ENCODE results near the gene NR6A1.

The NR6A1 gene

DNA sequence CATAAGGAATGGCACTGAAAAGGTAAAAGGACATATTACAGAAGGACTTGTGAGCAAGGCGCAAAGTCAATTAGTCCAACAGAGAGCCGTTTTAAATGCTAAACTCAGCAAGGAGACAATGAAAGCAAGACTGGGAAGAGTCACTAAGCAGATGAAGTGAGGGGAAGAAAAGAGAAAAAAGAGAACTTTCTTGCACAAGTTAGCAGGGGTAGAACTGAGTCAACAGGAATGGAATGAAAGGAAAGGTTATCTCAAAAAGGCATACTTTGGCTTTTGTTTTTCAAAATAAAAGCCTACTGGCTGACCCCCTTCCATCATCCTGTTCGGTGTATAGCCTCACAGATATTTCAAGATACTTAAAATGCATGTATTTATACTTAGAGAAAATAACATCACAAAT is 75.0 kb downstream of the NR6A1 start:
- Histone ChIP-seq H3K36me3 (no peaks in the 10 kb centered on the region), H3K9me3 (no peaks in the 10 kb centered on the region), H3K4me3 (no peak overlapping the region), H3K27me3 (no peaks in the 10 kb centered on the region), H3K4me1 (no peaks in the 10 kb centered on the region), H3K27ac (no peak overlapping the region)
- TF ChIP-seq, protein P1, sequence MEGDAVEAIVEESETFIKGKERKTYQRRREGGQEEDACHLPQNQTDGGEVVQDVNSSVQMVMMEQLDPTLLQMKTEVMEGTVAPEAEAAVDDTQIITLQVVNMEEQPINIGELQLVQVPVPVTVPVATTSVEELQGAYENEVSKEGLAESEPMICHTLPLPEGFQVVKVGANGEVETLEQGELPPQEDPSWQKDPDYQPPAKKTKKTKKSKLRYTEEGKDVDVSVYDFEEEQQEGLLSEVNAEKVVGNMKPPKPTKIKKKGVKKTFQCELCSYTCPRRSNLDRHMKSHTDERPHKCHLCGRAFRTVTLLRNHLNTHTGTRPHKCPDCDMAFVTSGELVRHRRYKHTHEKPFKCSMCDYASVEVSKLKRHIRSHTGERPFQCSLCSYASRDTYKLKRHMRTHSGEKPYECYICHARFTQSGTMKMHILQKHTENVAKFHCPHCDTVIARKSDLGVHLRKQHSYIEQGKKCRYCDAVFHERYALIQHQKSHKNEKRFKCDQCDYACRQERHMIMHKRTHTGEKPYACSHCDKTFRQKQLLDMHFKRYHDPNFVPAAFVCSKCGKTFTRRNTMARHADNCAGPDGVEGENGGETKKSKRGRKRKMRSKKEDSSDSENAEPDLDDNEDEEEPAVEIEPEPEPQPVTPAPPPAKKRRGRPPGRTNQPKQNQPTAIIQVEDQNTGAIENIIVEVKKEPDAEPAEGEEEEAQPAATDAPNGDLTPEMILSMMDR (IDR thresholded peaks at IDR 0.05): no peak
- DNase-seq: no peak
- intact Hi-C loops (cut with DNase I; ENCODE audit: low total_unique reads): no loop called here

DNA sequence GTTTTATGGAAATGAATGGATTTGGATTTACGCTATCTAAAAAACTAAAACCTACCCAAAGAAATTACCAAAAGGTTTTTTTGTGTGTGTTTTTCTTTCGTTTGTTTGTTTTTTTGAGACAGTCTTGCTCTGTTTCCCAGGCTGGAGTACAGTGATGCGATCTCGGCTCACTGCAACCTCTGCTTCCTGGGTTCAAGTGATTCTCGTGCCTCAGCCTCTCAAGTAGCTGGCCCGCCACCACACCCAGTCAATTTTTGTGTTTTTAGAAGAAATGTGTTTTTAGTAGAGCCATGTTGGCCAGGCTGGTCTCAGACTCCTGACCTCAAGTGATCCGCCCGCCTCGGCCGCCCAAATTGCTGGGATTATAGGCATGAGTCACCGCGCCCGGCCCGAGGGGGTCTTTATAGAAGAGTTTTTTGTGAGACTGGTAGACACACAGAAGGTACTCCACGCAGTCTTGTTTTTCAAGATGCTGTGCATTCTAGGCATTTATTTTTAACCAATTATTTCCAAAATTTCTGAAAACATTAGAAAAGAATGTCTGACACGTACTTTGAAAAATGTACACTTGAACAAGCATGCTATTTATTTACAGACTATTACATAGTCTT is 75.7 kb downstream of the NR6A1 start:
- H3K27ac ChIP-seq: no peak overlapping the region
- TF ChIP-seq, protein P1 (IDR thresholded peaks at IDR 0.05): no peak
- intact Hi-C loops (cut with DNase I; ENCODE audit: low total_unique reads): no loop called here

DNA sequence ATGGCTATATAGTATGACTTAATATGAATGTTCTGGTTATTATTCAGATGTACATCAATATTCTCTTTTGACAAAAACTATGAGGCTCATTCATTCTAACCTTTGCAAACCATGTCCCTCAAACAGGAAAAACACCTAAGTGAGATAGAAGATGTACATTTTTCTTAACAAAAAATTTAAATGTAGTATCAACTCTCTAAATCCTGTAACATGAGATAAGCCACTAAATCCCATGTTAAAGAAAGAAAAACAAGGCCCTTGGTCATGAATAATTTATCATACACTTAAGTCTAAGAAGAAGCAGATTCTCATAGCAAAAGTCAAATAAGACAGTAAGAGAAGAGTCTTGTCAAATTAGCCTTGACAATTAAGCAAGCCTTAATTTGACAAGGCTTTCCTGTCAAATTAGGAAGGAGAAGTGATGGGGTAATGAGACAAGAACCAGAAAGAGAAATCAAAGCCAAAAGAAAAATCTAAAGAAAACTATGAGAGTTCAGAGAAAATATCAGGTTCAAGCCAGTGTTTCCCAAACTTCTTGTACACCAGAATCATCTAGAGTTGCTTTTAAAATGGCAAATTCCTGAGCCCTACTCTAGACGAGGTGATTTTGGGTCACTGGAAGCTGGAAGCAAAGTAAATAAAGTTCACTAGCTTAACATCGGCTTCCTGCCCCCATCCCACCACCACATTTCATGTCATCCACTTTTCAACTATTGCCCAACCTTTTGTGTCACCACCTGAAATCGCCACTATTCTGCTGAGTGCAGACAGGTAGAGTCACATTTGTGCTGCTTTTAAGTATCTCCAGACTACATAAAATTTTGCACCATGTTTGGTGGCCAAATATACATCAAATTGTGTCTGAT is 76.5 kb downstream of the NR6A1 start:
- intact Hi-C loops (cut with DNase I; ENCODE audit: low total_unique reads): no loop called here
- TF ChIP-seq, protein P1 (IDR thresholded peaks at IDR 0.05): no peak
- DNase-seq: no peak

More for the DNA sequence above, 75.7 kb downstream of the NR6A1 start:
- Histone ChIP-seq H3K9me3 (no peaks in the 10 kb centered on the region), H3K4me1 (no peaks in the 10 kb centered on the region), H3K27me3 (no peaks in the 10 kb centered on the region), H3K4me3 (no peak overlapping the region), H3K36me3 (no peaks in the 10 kb centered on the region)
- DNase-seq: no peak

DNA sequence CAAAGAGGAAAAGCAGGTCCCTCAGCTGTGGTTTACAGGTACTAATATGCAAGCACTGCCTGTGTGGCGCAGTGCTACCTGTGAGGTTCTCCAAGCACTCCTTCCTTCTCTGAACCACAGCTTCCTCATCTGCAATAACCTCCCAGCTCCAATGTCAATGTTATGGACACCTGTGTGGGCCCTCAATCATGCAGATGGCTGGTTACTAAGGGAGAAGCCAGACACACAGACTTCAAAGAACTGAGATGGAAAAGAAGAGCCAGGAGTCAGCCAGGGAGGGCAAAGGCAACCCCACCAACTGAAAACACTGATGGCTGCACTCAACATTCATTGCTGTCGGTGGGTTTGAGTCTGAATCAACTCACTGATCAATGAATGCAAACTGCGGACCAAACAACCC is 77.7 kb downstream of the NR6A1 start:
- H3K4me1 ChIP-seq: no peaks in the 10 kb centered on the region
- H3K27me3 ChIP-seq: no peaks in the 10 kb centered on the region
- TF ChIP-seq, protein P1 (IDR thresholded peaks at IDR 0.05): no peak
- DNase-seq: no peak
- no peaks in the 10 kb centered on the region for H3K36me3 ChIP-seq
- H3K27ac ChIP-seq: no peak overlapping the region
- intact Hi-C loops (cut with DNase I; ENCODE audit: low total_unique reads): no loop called here
- no peaks in the 10 kb centered on the region for H3K9me3 ChIP-seq
- no peak overlapping the region for H3K4me3 ChIP-seq

More for the DNA sequence above, 76.5 kb downstream of the NR6A1 start:
- Histone ChIP-seq H3K4me1 (no peaks in the 10 kb centered on the region), H3K27ac (no peak overlapping the region), H3K27me3 (no peaks in the 10 kb centered on the region), H3K36me3 (no peaks in the 10 kb centered on the region), H3K9me3 (no peaks in the 10 kb centered on the region), H3K4me3 (no peak overlapping the region)

DNA sequence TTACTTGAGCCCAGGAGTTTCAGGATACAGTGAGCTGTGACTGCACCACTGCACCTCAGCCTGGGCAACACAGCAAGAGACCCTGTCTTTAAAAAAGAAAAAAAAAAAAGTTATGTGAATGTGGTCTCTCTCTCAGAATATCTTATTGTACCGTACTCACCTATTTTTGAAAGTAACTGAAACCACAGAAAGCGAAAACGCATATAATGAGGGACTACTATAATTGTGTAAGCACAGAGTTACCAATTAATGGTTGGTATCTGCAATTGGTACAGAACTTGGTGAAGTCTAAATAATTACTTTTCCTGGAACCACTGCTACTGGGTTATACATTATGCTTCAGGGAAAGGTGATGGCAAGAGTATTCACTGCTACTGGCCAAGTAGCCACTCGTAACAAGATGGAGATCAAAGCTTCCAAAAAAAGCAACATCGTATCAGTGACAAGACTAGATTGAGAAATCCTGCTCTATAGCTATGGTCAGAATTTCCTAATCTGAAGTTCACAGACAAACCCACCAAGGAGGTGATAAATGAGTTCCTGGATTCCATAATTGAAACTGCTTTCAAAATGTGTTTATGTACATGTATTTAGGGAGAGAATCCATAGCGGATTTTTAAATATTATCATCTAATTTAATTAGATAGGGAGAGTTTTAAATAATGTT is 82.7 kb downstream of the NR6A1 start:
- Histone ChIP-seq H3K36me3 (no peaks in the 10 kb centered on the region), H3K4me1 (no peaks in the 10 kb centered on the region), H3K27me3 (no peaks in the 10 kb centered on the region), H3K4me3 (no peak overlapping the region), H3K9me3 (no peaks in the 10 kb centered on the region), H3K27ac (no peak overlapping the region)
- DNase-seq: no peak
- intact Hi-C loops (cut with DNase I; ENCODE audit: low total_unique reads): no loop called here
- TF ChIP-seq, protein P1 (IDR thresholded peaks at IDR 0.05): no peak

Data from tibial artery (tissue), 4 donors.